NCI-H345 treated with DMSO at 0.1 percent for 48 hours (cell line): ENCODE data around the gene S1PR1.
"Not testable (repeated sequence)": the region's sequence is repeated elsewhere in the genome, so short reads cannot be mapped to it uniquely, and the experiment has no call there.

Source experiments
- DNase-seq: peaks from one replicate; lab custom pipeline; 2025; ENCODE audit not compliant: unreplicated experiment; lab: John Stamatoyannopoulos, UW

Gene S1PR1

DNA sequence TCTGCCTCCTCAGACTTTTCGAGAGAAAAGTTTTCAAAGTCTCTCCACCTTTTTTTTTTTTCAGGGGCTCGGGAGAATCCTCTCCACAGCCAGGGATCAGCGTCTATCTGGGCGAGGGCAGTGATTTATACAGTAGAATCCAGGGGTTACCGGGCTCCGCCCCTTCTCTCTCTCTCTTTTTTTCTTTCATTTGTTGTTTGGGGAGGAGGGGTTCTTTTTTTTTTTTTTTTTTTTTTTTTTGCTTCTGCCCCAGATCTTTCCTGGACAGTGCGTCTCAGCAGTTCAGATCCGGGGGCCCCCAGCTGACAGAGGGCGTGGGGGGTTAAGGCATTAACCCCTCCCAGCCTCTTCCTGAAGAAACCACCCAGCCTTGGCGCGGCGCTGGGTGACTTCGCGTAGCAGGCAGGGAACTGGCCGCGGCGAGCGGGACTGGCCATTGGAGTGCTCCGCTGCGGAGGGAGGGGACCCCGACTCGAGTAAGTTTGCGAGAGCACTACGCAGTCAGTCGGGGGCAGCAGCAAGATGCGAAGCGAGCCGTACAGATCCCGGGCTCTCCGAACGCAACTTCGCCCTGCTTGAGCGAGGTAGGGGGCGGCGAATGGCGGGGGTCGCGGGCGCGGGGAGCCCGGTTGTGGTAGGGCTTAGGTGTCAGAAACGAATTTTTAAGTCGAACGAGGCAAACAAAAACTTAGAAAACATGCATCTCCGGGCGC, at the start of gene S1PR1:
Gene S1PR1 (plus strand): TSS at position 504 of the 713 bp plus-strand sequence. CDS start 1,966 bp downstream, outside the sequence.
- DNase-seq: no peak

DNA sequence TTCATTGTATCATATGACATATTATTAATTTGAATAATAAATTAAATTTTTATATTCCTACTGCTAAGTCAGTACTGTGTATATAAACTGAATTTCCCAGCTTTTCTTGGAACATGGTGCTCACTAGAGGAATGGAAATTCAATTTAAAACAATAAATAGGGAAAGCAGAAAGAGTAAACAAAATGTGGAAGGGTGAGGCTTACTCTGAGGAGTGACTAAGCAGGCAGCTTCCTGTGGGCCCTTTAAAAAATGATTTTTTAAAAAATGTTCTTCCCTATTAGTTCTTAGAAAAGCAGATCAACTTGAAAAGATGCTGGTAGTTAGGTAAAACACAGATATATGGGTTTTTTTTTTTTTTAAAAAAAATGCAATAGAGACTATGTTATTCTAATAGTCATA, 49.5 kb upstream of the S1PR1 start:
- no peak for DNase-seq

- no peak for DNase-seq
Observed at GRCh38 chr1:101188331-101188730, 48.5 kb upstream of the S1PR1 start.

DNA sequence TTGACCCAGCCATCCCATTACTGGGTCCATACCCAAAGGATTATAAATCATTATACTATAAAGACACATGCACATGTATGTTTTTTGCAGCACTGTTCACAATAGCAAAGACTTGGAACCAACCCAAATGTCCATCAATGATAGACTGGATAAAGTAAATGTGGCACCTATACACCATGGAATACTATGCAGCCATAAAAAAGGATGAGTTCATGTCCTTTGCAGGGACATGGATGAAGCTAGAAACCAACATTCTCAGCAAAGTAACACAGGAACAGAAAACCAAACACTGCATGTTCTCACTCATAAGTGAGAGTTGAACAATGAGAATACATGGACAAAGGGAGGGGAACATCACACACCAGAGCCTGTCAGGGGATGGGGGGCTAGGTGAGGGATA, 47.9 kb upstream of the S1PR1 start:
- not testable (repeated sequence) for DNase-seq

DNA sequence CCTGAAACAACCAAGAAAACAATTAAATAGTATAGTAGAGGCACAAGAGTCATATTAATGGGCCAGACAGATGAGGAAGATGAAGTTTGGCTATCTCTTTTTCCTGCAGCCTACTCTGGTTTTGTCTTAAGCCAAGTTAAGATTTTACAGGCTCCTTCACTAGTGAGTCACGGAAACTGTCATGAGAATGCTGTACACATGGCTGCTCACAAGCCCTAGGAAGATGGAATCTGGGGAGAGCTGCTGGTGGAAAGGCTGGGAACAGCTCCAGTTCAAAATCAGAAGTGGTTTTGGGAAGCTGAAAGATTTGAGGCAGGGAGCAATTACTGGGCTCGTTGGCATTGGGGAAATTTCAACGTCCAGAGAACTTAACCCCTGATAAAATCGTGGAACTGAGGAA, 46.4 kb upstream of the S1PR1 start:
- DNase-seq: no peak

GRCh38 chr1:101191049-101191448, 45.8 kb upstream of the S1PR1 start:
- no peak for DNase-seq

- DNase-seq: no peak
Observed at GRCh38 chr1:101193733-101194169, 43.1 kb upstream of the S1PR1 start.

- no peak for DNase-seq
Observed at GRCh38 chr1:101194746-101195145, 42.1 kb upstream of the S1PR1 start.

- DNase-seq: no peak
Observed at GRCh38 chr1:101196668-101197067, 40.2 kb upstream of the S1PR1 start.

GRCh38 chr1:101198842-101199636, 37.8 kb upstream of the S1PR1 start:
- DNase-seq: no peak

DNA sequence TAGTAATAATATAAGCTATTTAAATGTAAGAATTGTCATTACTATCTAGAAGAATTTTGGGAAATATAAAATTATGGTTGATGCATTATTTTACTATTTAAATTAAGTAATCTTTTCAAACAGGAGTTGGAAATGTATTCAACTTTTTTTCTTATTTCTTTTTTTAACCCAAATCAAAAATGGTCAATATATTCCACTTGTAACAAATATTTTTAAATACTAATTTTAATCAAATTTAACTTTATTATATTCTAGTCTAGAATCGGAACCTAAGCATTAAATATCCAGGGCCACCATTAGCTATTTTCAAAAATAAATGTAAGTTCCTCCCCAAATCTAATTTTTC, 37.2 kb upstream of the S1PR1 start:
- DNase-seq: no peak

GRCh38 chr1:101200513-101200912, 36.3 kb upstream of the S1PR1 start:
- no peak for DNase-seq

GRCh38 chr1:101203820-101204540, 32.8 kb upstream of the S1PR1 start:
- DNase-seq: peak; percentile 14

- no peak for DNase-seq
Observed at GRCh38 chr1:101205457-101205856, 31.4 kb upstream of the S1PR1 start.

DNA sequence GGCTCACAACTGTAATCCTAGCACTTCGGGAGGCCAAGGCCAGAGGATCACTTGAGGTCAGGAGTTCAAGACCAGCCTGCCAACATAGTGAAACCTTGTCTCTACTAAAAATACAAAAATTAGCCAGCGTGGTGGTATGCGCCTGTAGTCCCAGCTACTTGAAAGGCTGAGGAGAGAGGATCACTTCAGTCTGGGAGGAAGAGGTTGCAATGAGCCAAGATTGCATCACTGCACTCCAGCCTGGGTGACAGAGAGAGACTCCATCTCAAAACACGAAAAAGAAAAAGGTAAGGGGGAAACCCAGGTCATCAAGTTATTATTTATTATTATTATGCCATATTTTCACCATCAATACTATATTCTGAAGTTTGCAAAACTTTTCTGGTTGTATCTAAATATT, 30.7 kb upstream of the S1PR1 start:
- not testable (repeated sequence) for DNase-seq

GRCh38 chr1:101207271-101207670, 29.5 kb upstream of the S1PR1 start:
- DNase-seq: not testable (repeated sequence)

DNA sequence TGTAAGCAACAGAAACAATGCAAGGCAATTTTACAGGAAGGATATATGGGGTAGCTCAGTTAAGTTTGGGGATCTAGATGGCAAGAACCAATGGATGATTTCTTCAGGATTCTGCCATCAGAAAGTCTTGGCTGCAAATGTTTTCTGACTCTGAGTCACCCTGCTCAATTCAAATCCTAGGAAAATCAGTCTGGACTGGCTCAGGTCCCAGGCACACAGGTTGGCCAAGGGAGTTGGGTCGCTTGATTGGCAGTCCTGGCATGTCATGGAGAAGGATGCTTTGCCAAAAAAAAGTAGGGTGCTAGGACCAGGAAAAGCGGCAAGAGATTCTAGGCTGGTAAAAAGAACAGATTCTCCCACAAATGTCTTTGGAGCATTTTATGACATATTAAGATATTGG, 28.9 kb upstream of the S1PR1 start:
- no peak for DNase-seq

DNA sequence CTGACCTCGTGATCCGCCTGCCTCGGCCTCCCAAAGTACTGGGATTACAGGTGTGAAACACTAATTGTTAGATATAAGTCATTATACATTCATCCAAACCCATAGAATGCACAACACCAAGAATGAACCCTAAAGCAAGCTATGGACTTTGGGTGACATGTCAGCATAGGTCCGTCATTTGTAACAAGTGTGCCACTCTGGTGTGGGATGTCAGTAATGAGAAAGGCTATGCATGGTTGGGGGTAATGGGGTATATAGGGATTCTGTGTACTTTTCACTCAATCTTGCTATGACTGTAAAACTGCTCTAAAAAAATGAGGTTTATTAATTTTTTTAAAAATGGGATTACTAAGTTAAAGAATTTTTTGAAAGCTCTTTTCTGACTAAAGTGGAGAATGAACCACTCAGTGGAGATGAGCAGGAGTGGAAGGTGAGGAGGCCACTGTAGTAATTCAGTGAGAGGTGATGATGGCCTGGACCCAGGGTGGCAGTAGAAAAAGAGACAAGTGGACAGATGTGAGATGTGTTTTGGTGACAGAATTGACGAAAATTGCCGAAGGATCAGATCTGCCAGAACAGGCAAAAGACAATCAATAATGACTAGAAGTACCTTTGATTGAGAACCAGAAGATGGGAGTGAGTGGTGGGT, 21.3 kb upstream of the S1PR1 start:
- DNase-seq: no peak

GRCh38 chr1:101216623-101217022, 20.2 kb upstream of the S1PR1 start:
- DNase-seq: no peak

GRCh38 chr1:101217148-101217547, 19.7 kb upstream of the S1PR1 start:
- DNase-seq: no peak

GRCh38 chr1:101218968-101219367, 17.9 kb upstream of the S1PR1 start:
- not testable (repeated sequence) for DNase-seq
